ENCODE data around the gene ACTMAP. TPM values are rescaled to one million over a fixed set of nuclear protein-coding genes. Genes with fewer than 3 reads are reported as not detected.

ACTMAP gene
- total RNA-seq, 1 experiment from 2014 or later = 5.5 TPM

DNA sequence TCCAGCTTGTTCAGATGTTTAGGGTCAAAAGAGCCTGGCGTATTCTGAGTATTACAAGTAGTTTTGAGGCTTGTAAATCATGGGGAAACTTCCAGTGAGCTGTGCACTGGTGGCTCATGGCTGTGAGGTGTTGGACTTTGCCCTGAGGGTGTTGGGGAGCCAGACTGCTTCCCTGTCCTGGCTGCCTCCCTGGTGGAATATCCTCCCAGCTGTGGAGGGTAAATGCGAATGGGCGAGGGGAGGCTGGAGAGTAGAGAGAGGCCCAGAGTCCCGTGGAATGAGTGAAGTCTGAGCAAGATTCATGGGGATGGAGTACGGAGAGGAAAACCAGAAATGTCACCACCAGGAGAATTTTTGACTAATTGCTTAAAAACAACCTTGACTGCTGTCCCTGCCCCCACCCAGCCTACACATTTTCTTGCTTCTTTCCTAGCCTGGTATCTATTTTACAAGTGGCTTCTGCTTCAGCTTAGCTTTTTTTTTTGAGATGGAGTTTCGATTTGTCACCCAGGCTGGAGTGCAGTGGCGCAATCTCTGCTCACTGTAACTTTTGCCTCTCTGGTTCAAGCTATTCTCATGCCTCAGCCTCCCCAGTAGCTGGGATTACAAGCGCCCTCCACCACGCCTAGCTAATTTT lies 4.5 kb upstream of the ACTMAP start:
- H3K27me3 ChIP-seq (ENCODE audit: control insufficient read depth, insufficient read depth, low read length) = no peaks in the 10 kb centered on the region
- peaks cover 4% of the 10 kb centered on the region for H3K4me1 ChIP-seq (ENCODE audit: control insufficient read depth, insufficient read depth, low read length)
- H3K27ac ChIP-seq (ENCODE audit: low read length) = peak overlapping the region; percentile 67
- intact Hi-C loops (cut with micrococcal nuclease; ENCODE audit: unreplicated experiment) = no loop called here
- in situ Hi-C loops (cut with HindIII; ENCODE audit: low pct_unique_long_range_greater_than_20kb, low sequenced_read_pairs) = no loop called here
- peaks cover 11% of the 10 kb centered on the region for H3K36me3 ChIP-seq (ENCODE audit: control insufficient read depth, insufficient read depth, low read length)
- no peaks in the 10 kb centered on the region for H3K9me3 ChIP-seq (ENCODE audit: control insufficient read depth, insufficient read depth, low read depth, low read length)
- BruUV-seq (replicated peaks) = no TSS peak
- H3K4me3 ChIP-seq (ENCODE audit: low read depth in 2 of 2, low read length in 2 of 2) = peak overlapping the region in 1 of 2 experiments; percentile 24; a peak in 1 of 4 replicates
- ChIA-PET POLR2A (interaction anchor here (0.7 kb wide), 1 partner anchor 1298 kb away, joined by 5 read pairs; no protein-coding TSS in a partner anchor), CTCF (no interaction called here)
- DNase-seq (ENCODE audit: low read depth, low spot score) = no peak
- TF ChIP-seq CTCF (IDR thresholded peaks at IDR 0.05) (no peak), TCF7L2 (IDR thresholded peaks at IDR 0.05; ENCODE audit: low read depth, low read length) (no peak), REST (IDR thresholded peaks at IDR 0.05; ENCODE audit: insufficient read depth in 1 of 2, low read depth in 2 of 2, low read length in 1 of 2) (no peak), POLR2AphosphoS5 (IDR thresholded peaks at IDR 0.05; ENCODE audit: low read depth, low read length) (no peak)
- no peak for ATAC-seq

- intact Hi-C loops (cut with micrococcal nuclease; ENCODE audit: unreplicated experiment) = no loop called here
- H3K36me3 ChIP-seq (ENCODE audit: control insufficient read depth, insufficient read depth, low read length) = peaks cover 9% of the 10 kb centered on the region
Measured at GRCh38 chr19:40752257-40752781, 2.0 kb upstream of the ACTMAP start.

More at GRCh38 chr19:40752257-40752781, 2.0 kb upstream of the ACTMAP start:
- no TSS peak for BruUV-seq (replicated peaks)
- DNase-seq (ENCODE audit: low read depth, low spot score) = no peak
- CTCF ChIA-PET = no interaction called here
- H3K27me3 ChIP-seq (ENCODE audit: control insufficient read depth, insufficient read depth, low read length) = no peaks in the 10 kb centered on the region
- H3K4me3 ChIP-seq (ENCODE audit: low read depth in 2 of 2, low read length in 2 of 2) = peak overlapping the region; percentile 74 to 97
- no peaks in the 10 kb centered on the region for H3K9me3 ChIP-seq (ENCODE audit: control insufficient read depth, insufficient read depth, low read depth, low read length)
- H3K27ac ChIP-seq (ENCODE audit: low read length) = peak overlapping the region; percentile 98
- H3K4me1 ChIP-seq (ENCODE audit: control insufficient read depth, insufficient read depth, low read length) = peaks cover 10% of the 10 kb centered on the region
- ATAC-seq = no peak
- POLR2A ChIA-PET = interaction anchor here (0.6 to 0.7 kb wide), 2 partner anchors 38 to 157 kb away, joined by 3 to 14 read pairs; no protein-coding TSS in a partner anchor
- no peak for TF ChIP-seq REST (IDR thresholded peaks at IDR 0.05; ENCODE audit: insufficient read depth in 1 of 2, low read depth in 2 of 2, low read length in 1 of 2)
- no peak for TF ChIP-seq POLR2AphosphoS5 (IDR thresholded peaks at IDR 0.05; ENCODE audit: low read depth, low read length)
- no peak for TF ChIP-seq CTCF (IDR thresholded peaks at IDR 0.05)
- TF ChIP-seq SIN3A (IDR thresholded peaks at IDR 0.05; ENCODE audit: borderline replicate concordance, insufficient read depth, low read depth, low read length) = no peak
- TF ChIP-seq TCF7L2 (IDR thresholded peaks at IDR 0.05; ENCODE audit: low read depth, low read length) = no peak
- in situ Hi-C loops (cut with HindIII; ENCODE audit: low pct_unique_long_range_greater_than_20kb, low sequenced_read_pairs) = no loop called here
